GM23338 (cell line): ENCODE data around the gene EML1. TPM values are rescaled to one million over a fixed set of nuclear protein-coding genes. Genes with fewer than 3 reads are reported as not detected.

Source experiments
- ATAC-seq: fragments of 200-7000 bp; cut with Tn5 transposase; 3 replicates; pipeline ENCODE4 v1.9.1; 2020
- DNase-seq: peaks from one replicate; pipeline ENCODE4 v3.0.0-alpha.2; 2015; ENCODE audit warnings: low spot score
- H2AFZ ChIP-seq: fragments of 200-600 bp; sonication (generic); 2 replicates; pipeline ENCODE4 v1.8.0; 2016; ENCODE audit warnings: antibody characterized with exemption, mild to moderate bottlenecking, moderate library complexity
- H3F3A ChIP-seq: fragments of 200-600 bp; sonication (generic); replicated peaks from 2 replicates; pipeline ENCODE4 v1.8.0; 2017; ENCODE audit warnings: antibody characterized with exemption, mixed run types, low read depth
- H3K27ac ChIP-seq: fragments of 200-600 bp; sonication (generic); 2 replicates; pipeline ENCODE4 v1.6.1; 2016; ENCODE audit warnings: low read depth
- H3K27me3 ChIP-seq: fragments of 200-600 bp; sonication (generic); 2 replicates; pipeline ENCODE4 v1.8.0; 2016; ENCODE audit warnings: mild to moderate bottlenecking, mixed run types, moderate library complexity; ENCODE audit not compliant: insufficient read depth
- H3K36me3 ChIP-seq: fragments of 200-600 bp; sonication (generic); 2 replicates; pipeline ENCODE4 v1.8.0; 2016; ENCODE audit warnings: mild to moderate bottlenecking; ENCODE audit not compliant: insufficient read depth
- H3K4me1 ChIP-seq: fragments of 200-600 bp; sonication (generic); 2 replicates; pipeline ENCODE4 v1.8.0; 2016; ENCODE audit warnings: mild to moderate bottlenecking, moderate library complexity; ENCODE audit not compliant: insufficient read depth
- H3K4me2 ChIP-seq: fragments of 200-600 bp; sonication (generic); 2 replicates; pipeline ENCODE4 v1.7.1; 2017; ENCODE audit warnings: mixed run types
- H3K4me3 ChIP-seq: fragments of 200-600 bp; sonication (generic); 2 replicates; pipeline ENCODE4 v1.6.1; 2016; ENCODE audit warnings: mixed run types
- H3K79me2 ChIP-seq: fragments of 200-600 bp; sonication (generic); replicated peaks from 2 replicates; pipeline ENCODE4 v1.8.0; 2017; ENCODE audit warnings: mild to moderate bottlenecking; ENCODE audit not compliant: insufficient read depth
- H3K9me2 ChIP-seq: fragments of 200-600 bp; sonication (generic); 2 replicates; pipeline ENCODE4 v1.8.0; 2017; ENCODE audit not compliant: insufficient read depth
- H4K20me1 ChIP-seq: fragments of 200-600 bp; sonication (generic); replicated peaks from 2 replicates; pipeline ENCODE4 v1.8.0; 2017; ENCODE audit warnings: mild to moderate bottlenecking; ENCODE audit not compliant: insufficient read depth
- H3K27ac Mint-ChIP-seq: 2 replicates; pipeline ENCODE4 v1.8.0; 2020; ENCODE audit warnings: inconsistent platforms, mild to moderate bottlenecking, moderate library complexity, mixed read lengths
- H3K27me3 Mint-ChIP-seq: 3 replicates; pipeline ENCODE4 v1.8.0; 2022; ENCODE audit warnings: low read depth, mild to moderate bottlenecking, moderate library complexity, mixed read lengths, inconsistent platforms; ENCODE audit not compliant: insufficient read depth, poor library complexity
- H3K36me3 Mint-ChIP-seq: 3 replicates; pipeline ENCODE4 v1.8.0; 2021; ENCODE audit warnings: low read depth, mild to moderate bottlenecking, inconsistent platforms, moderate library complexity, mixed read lengths
- H3K4me1 Mint-ChIP-seq: 3 replicates; pipeline ENCODE4 v1.8.0; 2020; ENCODE audit warnings: mild to moderate bottlenecking, inconsistent platforms, mixed read lengths
- H3K4me3 Mint-ChIP-seq: 3 replicates; pipeline ENCODE4 v1.8.0; 2021; ENCODE audit warnings: moderate library complexity, mild to moderate bottlenecking, inconsistent platforms, mixed read lengths
- H3K9me3 Mint-ChIP-seq: 3 replicates; pipeline ENCODE4 v1.8.0; 2020; ENCODE audit warnings: moderate library complexity, mild to moderate bottlenecking, inconsistent platforms, mixed read lengths
- CREB1 ChIP-seq: fragments of 250-450 bp; sonication (Bioruptor Pico); IDR thresholded peaks from 2 replicates; pipeline ENCODE4 v1.5.0; 2020; ENCODE audit warnings: low read depth, mild to moderate bottlenecking, moderate library complexity
- EZH2 ChIP-seq: fragments of 200-600 bp; sonication (generic); IDR thresholded peaks from one replicate; pipeline ENCODE4 v1.8.0; 2017; ENCODE audit warnings: antibody characterized with exemption, mild to moderate bottlenecking, low read depth; ENCODE audit not compliant: unreplicated experiment
- EZH2phosphoT487 ChIP-seq: fragments of 200-600 bp; sonication (generic); IDR thresholded peaks from one replicate; pipeline ENCODE4 v1.8.1; 2018; ENCODE audit warnings: antibody characterized with exemption; ENCODE audit not compliant: unreplicated experiment
- JUNB ChIP-seq: IDR thresholded peaks from one replicate; pipeline ENCODE4 v1.6.1; 2016; ENCODE audit warnings: antibody characterized with exemption; ENCODE audit not compliant: unreplicated experiment
- NANOG ChIP-seq: IDR thresholded peaks from 2 replicates; pipeline ENCODE4 v1.6.1; 2016; ENCODE audit warnings: antibody characterized with exemption, borderline replicate concordance
- POLR2AphosphoS5 ChIP-seq: IDR thresholded peaks from 2 replicates; pipeline ENCODE4 v1.6.1; 2016; ENCODE audit warnings: antibody characterized with exemption, low read depth
- STAT1 ChIP-seq: IDR thresholded peaks from one replicate; pipeline ENCODE4 v1.6.1; 2016; ENCODE audit warnings: antibody characterized with exemption; ENCODE audit not compliant: unreplicated experiment
- ZNF114 ChIP-seq: fragments of 250-450 bp; sonication (Bioruptor Pico); IDR thresholded peaks from 2 replicates; pipeline ENCODE4 v1.5.0; 2020; ENCODE audit warnings: mild to moderate bottlenecking, moderate library complexity
- ZNF331 ChIP-seq: fragments of 250-450 bp; sonication (Bioruptor Pico); IDR thresholded peaks from 2 replicates; pipeline ENCODE4 v1.5.0; 2020; ENCODE audit warnings: low read depth, mild to moderate bottlenecking, moderate library complexity
- polyA plus RNA-seq: library from polyadenylated mRNA; unstranded; fragments of >200 nt; fragmentation: Nextera tagmentation; extraction: Ambion mirVana; gene quantifications from 2 replicates; pipeline ENCODE4 v1.2.1, GENCODE V29; 2016
- total RNA-seq: library from RNA; depleted of rRNA; stranded (reverse); fragments of >200 nt; shearing (Covaris generic); gene quantifications from 2 replicates; pipeline ENCODE4 v1.2.3, GENCODE V29; 2014
- TF ChIP-seq, protein P1 (sequence below), 2 experiments: fragments of 200-600 bp in 1 of 2; sonication (generic) in 1 of 2; conservative IDR thresholded peaks; 2 replicates each; pipeline versions ENCODE4 v1.5.1 to v1.6.1; 2016 to 2017; ENCODE audit warnings: antibody characterized with exemption in 2 of 2, low read depth in 2 of 2, mild to moderate bottlenecking in 2 of 2, moderate library complexity in 1 of 2
- TF ChIP-seq, protein P2 (sequence below): fragments of 250-450 bp; sonication (Bioruptor Pico); IDR thresholded peaks from 2 replicates; pipeline ENCODE4 v1.5.0; 2020; ENCODE audit warnings: mild to moderate bottlenecking, moderate library complexity
- TF ChIP-seq, protein P3 (sequence below): IDR thresholded peaks from 2 replicates; pipeline ENCODE4 v1.6.1; 2016; ENCODE audit warnings: antibody characterized with exemption
- TF ChIP-seq, protein P4 (sequence below): IDR thresholded peaks from one replicate; pipeline ENCODE4 v1.6.1; 2018; ENCODE audit warnings: antibody characterized with exemption; ENCODE audit not compliant: unreplicated experiment

The EML1 gene
- total and polyA plus RNA-seq, 2 experiments from 2014 or later = 7.0 to 18.1 TPM

DNA sequence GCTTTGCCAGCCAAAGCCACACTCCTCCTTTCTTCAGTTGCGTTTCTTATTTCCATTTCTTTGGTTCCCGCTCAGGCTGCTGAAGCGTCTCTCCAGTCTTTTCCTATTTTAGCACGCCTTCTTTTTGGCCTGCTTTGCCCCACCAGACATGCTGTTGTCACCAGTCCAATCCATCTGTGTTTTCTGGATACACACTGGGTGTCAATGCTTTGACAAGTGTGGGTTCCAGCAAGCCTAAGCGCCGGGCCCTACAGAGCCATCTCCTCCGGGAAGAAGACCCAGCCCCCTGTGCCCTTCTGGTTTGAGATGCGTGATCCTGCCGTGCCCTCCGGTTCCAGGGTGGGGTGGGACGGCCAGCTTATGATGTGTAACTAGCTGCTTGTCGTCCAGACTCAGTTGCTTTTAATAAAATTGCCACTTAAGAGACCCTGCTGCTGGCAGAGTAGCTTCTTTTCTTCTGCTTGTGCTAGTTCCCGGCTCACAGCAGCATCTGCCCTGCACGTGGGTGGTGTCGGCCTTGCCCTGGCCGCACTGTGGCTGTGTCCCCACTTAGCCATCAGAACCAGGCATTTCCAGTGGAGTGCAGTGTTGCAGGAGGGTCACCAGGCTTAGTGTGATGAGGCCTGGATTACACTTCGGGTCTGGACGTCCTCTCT is 29.7 kb downstream of the EML1 start:
- H3K27ac Mint-ChIP-seq = no peak overlapping the region
- no peak overlapping the region for H3K27ac ChIP-seq
- 0 out of 2 replicates have a peak overlapping the region, but pooled peaks have one; percentile 44 for H3K4me2 ChIP-seq
- no peaks in the 10 kb centered on the region for H3K36me3 Mint-ChIP-seq
- H3K36me3 ChIP-seq = no peaks in the 10 kb centered on the region; the same call in 1 of the 2 replicates
- H3K27me3 Mint-ChIP-seq = peaks cover 7% of the 10 kb centered on the region
- no peak for ATAC-seq
- H3K4me3 Mint-ChIP-seq = no peak overlapping the region
- H3K27me3 ChIP-seq = no peaks in the 10 kb centered on the region
- 0 out of 2 replicates have a peak, but pooled peaks cover 3% of the 10 kb centered on the region for H3F3A ChIP-seq
- no peak overlapping the region for H3K4me3 ChIP-seq
- H4K20me1 ChIP-seq = no peaks in the 10 kb centered on the region; the same call in 1 of the 2 replicates
- no peak for DNase-seq
- peaks cover 21% of the 10 kb centered on the region for H3K4me1 ChIP-seq
- H3K9me2 ChIP-seq = no peaks in the 10 kb centered on the region
- H3K4me1 Mint-ChIP-seq = peaks cover 31% of the 10 kb centered on the region
- H3K79me2 ChIP-seq = no peaks in the 10 kb centered on the region; the same call in 1 of the 2 replicates
- TF ChIP-seq EZH2 = no peak
- no peak for TF ChIP-seq NANOG
- TF ChIP-seq, protein P1, sequence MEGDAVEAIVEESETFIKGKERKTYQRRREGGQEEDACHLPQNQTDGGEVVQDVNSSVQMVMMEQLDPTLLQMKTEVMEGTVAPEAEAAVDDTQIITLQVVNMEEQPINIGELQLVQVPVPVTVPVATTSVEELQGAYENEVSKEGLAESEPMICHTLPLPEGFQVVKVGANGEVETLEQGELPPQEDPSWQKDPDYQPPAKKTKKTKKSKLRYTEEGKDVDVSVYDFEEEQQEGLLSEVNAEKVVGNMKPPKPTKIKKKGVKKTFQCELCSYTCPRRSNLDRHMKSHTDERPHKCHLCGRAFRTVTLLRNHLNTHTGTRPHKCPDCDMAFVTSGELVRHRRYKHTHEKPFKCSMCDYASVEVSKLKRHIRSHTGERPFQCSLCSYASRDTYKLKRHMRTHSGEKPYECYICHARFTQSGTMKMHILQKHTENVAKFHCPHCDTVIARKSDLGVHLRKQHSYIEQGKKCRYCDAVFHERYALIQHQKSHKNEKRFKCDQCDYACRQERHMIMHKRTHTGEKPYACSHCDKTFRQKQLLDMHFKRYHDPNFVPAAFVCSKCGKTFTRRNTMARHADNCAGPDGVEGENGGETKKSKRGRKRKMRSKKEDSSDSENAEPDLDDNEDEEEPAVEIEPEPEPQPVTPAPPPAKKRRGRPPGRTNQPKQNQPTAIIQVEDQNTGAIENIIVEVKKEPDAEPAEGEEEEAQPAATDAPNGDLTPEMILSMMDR (conservative IDR thresholded peaks at IDR 0.05; ENCODE audit: low read depth in 2 of 2) = no peak
- TF ChIP-seq, protein P2, sequence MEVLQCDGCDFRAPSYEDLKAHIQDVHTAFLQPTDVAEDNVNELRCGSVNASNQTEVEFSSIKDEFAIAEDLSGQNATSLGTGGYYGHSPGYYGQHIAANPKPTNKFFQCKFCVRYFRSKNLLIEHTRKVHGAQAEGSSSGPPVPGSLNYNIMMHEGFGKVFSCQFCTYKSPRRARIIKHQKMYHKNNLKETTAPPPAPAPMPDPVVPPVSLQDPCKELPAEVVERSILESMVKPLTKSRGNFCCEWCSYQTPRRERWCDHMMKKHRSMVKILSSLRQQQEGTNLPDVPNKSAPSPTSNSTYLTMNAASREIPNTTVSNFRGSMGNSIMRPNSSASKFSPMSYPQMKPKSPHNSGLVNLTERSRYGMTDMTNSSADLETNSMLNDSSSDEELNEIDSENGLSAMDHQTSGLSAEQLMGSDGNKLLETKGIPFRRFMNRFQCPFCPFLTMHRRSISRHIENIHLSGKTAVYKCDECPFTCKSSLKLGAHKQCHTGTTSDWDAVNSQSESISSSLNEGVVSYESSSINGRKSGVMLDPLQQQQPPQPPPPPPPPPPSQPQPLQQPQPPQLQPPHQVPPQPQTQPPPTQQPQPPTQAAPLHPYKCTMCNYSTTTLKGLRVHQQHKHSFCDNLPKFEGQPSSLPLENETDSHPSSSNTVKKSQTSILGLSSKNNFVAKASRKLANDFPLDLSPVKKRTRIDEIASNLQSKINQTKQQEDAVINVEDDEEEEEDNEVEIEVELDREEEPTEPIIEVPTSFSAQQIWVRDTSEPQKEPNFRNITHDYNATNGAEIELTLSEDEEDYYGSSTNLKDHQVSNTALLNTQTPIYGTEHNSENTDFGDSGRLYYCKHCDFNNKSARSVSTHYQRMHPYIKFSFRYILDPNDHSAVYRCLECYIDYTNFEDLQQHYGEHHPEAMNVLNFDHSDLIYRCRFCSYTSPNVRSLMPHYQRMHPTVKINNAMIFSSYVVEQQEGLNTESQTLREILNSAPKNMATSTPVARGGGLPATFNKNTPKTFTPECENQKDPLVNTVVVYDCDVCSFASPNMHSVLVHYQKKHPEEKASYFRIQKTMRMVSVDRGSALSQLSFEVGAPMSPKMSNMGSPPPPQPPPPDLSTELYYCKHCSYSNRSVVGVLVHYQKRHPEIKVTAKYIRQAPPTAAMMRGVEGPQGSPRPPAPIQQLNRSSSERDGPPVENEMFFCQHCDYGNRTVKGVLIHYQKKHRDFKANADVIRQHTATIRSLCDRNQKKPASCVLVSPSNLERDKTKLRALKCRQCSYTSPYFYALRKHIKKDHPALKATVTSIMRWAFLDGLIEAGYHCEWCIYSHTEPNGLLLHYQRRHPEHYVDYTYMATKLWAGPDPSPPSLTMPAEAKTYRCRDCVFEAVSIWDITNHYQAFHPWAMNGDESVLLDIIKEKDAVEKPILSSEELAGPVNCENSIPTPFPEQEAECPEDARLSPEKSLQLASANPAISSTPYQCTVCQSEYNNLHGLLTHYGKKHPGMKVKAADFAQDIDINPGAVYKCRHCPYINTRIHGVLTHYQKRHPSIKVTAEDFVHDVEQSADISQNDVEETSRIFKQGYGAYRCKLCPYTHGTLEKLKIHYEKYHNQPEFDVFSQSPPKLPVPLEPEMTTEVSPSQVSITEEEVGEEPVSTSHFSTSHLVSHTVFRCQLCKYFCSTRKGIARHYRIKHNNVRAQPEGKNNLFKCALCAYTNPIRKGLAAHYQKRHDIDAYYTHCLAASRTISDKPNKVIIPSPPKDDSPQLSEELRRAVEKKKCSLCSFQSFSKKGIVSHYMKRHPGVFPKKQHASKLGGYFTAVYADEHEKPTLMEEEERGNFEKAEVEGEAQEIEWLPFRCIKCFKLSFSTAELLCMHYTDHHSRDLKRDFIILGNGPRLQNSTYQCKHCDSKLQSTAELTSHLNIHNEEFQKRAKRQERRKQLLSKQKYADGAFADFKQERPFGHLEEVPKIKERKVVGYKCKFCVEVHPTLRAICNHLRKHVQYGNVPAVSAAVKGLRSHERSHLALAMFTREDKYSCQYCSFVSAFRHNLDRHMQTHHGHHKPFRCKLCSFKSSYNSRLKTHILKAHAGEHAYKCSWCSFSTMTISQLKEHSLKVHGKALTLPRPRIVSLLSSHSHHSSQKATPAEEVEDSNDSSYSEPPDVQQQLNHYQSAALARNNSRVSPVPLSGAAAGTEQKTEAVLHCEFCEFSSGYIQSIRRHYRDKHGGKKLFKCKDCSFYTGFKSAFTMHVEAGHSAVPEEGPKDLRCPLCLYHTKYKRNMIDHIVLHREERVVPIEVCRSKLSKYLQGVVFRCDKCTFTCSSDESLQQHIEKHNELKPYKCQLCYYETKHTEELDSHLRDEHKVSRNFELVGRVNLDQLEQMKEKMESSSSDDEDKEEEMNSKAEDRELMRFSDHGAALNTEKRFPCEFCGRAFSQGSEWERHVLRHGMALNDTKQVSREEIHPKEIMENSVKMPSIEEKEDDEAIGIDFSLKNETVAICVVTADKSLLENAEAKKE = no peak
- no peak for TF ChIP-seq POLR2AphosphoS5
- TF ChIP-seq JUNB = no peak
- TF ChIP-seq STAT1 = no peak
- TF ChIP-seq ZNF331 = no peak
- TF ChIP-seq, protein P3, sequence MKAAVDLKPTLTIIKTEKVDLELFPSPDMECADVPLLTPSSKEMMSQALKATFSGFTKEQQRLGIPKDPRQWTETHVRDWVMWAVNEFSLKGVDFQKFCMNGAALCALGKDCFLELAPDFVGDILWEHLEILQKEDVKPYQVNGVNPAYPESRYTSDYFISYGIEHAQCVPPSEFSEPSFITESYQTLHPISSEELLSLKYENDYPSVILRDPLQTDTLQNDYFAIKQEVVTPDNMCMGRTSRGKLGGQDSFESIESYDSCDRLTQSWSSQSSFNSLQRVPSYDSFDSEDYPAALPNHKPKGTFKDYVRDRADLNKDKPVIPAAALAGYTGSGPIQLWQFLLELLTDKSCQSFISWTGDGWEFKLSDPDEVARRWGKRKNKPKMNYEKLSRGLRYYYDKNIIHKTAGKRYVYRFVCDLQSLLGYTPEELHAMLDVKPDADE = no peak
- no peak for TF ChIP-seq CREB1 (CRISPR knock-in tag)
- TF ChIP-seq, protein P4, sequence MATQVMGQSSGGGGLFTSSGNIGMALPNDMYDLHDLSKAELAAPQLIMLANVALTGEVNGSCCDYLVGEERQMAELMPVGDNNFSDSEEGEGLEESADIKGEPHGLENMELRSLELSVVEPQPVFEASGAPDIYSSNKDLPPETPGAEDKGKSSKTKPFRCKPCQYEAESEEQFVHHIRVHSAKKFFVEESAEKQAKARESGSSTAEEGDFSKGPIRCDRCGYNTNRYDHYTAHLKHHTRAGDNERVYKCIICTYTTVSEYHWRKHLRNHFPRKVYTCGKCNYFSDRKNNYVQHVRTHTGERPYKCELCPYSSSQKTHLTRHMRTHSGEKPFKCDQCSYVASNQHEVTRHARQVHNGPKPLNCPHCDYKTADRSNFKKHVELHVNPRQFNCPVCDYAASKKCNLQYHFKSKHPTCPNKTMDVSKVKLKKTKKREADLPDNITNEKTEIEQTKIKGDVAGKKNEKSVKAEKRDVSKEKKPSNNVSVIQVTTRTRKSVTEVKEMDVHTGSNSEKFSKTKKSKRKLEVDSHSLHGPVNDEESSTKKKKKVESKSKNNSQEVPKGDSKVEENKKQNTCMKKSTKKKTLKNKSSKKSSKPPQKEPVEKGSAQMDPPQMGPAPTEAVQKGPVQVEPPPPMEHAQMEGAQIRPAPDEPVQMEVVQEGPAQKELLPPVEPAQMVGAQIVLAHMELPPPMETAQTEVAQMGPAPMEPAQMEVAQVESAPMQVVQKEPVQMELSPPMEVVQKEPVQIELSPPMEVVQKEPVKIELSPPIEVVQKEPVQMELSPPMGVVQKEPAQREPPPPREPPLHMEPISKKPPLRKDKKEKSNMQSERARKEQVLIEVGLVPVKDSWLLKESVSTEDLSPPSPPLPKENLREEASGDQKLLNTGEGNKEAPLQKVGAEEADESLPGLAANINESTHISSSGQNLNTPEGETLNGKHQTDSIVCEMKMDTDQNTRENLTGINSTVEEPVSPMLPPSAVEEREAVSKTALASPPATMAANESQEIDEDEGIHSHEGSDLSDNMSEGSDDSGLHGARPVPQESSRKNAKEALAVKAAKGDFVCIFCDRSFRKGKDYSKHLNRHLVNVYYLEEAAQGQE = no peak
- TF ChIP-seq EZH2phosphoT487 = no peak
- no peak for TF ChIP-seq ZNF114
- H3K9me3 Mint-ChIP-seq = no peaks in the 10 kb centered on the region
- no peak overlapping the region for H2AFZ ChIP-seq
